NT2/D1 (cell line): ENCODE data around the gene CREB3L2.

Source experiments
- DNase-seq: peaks from one replicate; pipeline ENCODE4 v3.0.0-alpha.2; 2011; ENCODE audit warnings: low read depth, low spot score
- H3K27me3 ChIP-seq: 2 replicates; pipeline ENCODE4 v1.6.0; 2011; ENCODE audit warnings: mild to moderate bottlenecking; ENCODE audit not compliant: insufficient read length, insufficient read depth
- H3K36me3 ChIP-seq: 2 replicates; pipeline ENCODE4 v1.6.1; 2011; ENCODE audit warnings: mild to moderate bottlenecking, low read length, mixed read lengths; ENCODE audit not compliant: insufficient read depth, insufficient read length
- H3K4me1 ChIP-seq: 2 replicates; pipeline ENCODE4 v1.5.1; 2011; ENCODE audit not compliant: insufficient read depth, insufficient read length
- H3K4me3 ChIP-seq: 2 replicates; pipeline ENCODE4 v1.5.1; 2011; ENCODE audit warnings: low read depth; ENCODE audit not compliant: insufficient read length
- H3K9ac ChIP-seq: 2 replicates; pipeline ENCODE4 v1.6.0; 2011; ENCODE audit warnings: low read depth; ENCODE audit not compliant: insufficient read length
- H3K9me3 ChIP-seq: 2 replicates; pipeline ENCODE4 v1.5.1; 2011; ENCODE audit warnings: mild to moderate bottlenecking, low read length; ENCODE audit not compliant: insufficient read depth
- SUZ12 ChIP-seq: IDR thresholded peaks from 2 replicates; pipeline ENCODE4 v1.6.1; 2011; ENCODE audit not compliant: insufficient read length, insufficient read depth; ENCODE audit errors: extremely low read depth
- YY1 ChIP-seq: IDR thresholded peaks from 2 replicates; pipeline ENCODE4 v1.6.1; 2011; ENCODE audit not compliant: insufficient read length, insufficient read depth
- ZNF274 ChIP-seq: IDR thresholded peaks from 2 replicates; pipeline ENCODE4 v1.6.1; 2011; ENCODE audit warnings: mild to moderate bottlenecking, low read depth, low read length

CREB3L2 gene

DNA sequence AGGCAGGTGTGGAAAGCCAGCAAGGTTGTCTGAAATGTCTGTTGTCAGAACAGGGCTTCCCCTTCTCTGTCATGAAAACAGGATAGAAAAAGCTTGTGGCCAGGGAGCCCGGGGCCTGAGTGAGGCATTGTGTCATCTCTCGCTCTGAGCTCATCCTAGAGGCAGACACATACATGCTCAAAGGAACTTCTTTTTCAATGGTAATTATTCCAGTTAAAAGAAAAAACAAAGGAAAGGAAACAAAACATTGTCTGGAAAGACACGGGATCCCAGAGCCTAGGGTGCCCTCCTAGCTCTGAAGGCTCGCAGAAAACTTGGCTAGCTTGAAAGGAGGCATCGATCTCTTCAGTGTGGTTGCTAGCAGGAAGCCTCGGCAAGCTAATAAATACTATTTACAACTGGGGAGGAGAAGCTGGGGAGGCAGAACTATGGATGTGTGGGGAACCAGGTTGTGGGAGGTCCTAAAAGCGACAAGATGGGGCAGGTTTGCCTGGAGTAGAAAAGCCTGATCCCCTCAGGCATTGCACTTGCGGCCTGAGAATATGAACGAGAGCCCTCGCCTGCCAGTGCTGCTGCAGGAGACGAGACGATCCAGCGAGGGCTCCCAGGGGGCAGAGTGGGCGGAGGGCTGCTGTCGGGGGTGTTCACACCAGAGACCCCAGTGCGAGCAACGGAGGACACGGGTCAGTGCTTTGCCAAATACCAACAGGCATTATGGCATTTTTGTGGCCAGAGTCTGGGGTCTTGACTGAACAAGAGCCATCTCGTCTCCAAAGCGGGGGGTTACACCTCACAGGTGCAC is 122.3 kb downstream of the CREB3L2 start:
- Histone ChIP-seq H3K9ac (peak overlapping the region; percentile 57), H3K9me3 (no peaks in the 10 kb centered on the region), H3K4me3 (no peak overlapping the region), H3K36me3 (peaks cover 36% of the 10 kb centered on the region), H3K27me3 (no peaks in the 10 kb centered on the region), H3K4me1 (peaks cover 8% of the 10 kb centered on the region)
- TF ChIP-seq YY1 = no peak
- no peak for TF ChIP-seq ZNF274
- no peak for TF ChIP-seq SUZ12
- DNase-seq = peak; percentile 79

DNA sequence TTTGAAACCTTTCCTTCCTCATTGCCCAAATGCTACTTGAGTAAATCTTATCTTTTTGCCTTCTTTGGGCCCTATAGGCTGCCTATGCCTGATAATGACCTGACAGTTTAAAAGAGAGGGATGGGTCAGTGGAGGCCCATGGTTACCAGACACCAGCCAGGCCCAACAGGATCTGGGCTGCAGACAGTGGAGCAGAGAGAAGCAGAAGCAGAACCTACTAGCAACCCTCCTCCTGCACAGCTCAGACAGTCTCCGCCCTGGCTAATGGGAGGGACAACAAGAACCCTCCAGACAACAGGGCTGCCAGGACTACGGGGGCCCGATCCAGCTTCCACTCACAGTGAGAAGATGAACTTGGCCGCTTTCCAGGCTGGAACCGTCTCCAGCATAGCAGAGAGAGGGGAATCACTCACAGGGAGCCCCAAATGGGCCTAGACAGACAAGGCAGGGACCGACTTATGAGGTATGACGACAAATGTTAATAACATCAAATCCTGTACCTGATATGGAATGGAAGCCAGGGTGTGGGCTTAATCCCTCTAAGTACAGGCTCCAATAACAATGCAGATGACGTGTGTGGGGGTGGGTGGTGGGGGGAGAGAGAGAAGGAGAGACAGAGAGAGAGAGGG is 123.4 kb downstream of the CREB3L2 start:
- H3K4me1 ChIP-seq = peaks cover 8% of the 10 kb centered on the region
- no peak overlapping the region for H3K4me3 ChIP-seq
- no peak for DNase-seq

DNA sequence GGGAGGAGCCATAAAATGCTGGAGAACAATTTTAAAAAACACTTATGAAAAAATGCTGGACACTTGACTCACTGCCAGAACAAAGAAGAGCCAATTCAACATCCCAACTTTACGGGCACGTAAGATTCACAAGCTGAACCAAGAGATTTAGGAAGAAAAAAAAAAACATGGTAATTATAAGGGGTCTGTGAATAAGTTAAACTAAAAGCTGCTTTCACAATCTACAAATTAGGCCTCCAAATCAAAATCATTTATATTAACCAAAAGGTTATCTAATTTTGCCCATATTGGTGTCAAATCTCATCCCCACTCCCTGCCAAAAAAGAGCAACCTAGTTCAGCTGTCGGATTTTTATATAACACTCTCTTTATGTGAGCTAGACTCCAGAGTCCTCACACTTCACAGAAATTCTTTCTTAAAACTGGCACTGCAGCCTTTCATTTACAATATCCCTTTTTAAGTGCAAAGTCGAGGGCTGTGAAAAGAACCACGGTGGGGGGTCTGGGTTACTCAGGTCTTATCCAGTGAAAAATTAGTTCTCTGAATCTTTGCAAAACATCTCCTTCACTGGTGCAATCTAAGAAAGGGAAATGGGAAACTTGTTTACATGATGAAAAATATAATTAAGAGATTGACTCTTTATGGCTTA is 124.7 kb downstream of the CREB3L2 start:
- no peaks in the 10 kb centered on the region for H3K27me3 ChIP-seq
- peaks cover 31% of the 10 kb centered on the region for H3K36me3 ChIP-seq
- TF ChIP-seq YY1 (no peak), ZNF274 (no peak), SUZ12 (no peak)
- DNase-seq = no peak
- H3K4me1 ChIP-seq = peaks cover 8% of the 10 kb centered on the region
- H3K4me3 ChIP-seq = no peak overlapping the region
- H3K9me3 ChIP-seq = no peaks in the 10 kb centered on the region
- no peak overlapping the region for H3K9ac ChIP-seq

More for the DNA sequence above, 123.4 kb downstream of the CREB3L2 start:
- peaks cover 29% of the 10 kb centered on the region for H3K36me3 ChIP-seq
- H3K9ac ChIP-seq = no peak overlapping the region
- H3K27me3 ChIP-seq = no peaks in the 10 kb centered on the region
- TF ChIP-seq YY1 = no peak
- H3K9me3 ChIP-seq = no peaks in the 10 kb centered on the region

DNA sequence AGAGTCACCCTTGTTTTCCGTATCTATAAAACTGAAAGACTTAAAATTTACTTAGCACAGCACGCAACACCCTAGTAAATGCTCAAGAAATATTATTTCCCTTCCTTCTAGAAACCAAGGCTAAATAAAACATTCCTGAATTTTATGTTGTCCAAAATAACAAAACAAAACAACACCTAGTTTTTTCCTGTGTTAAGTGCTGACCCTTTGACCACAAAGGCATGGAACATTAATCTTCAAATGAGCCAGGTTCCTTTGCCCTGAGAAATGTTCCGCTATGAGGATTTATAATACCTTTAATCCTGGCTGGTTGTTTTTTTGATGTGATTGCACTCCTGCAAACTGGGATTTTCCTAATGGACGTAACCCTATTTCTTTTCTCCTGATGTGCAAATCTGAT is 126.1 kb downstream of the CREB3L2 start:
- H3K9ac ChIP-seq = no peak overlapping the region
- H3K36me3 ChIP-seq = peaks cover 22% of the 10 kb centered on the region
- peaks cover 8% of the 10 kb centered on the region for H3K4me1 ChIP-seq
- no peak overlapping the region for H3K4me3 ChIP-seq
- DNase-seq = no peak
- no peak for TF ChIP-seq ZNF274
- TF ChIP-seq SUZ12 = no peak
- TF ChIP-seq YY1 = no peak
- no peaks in the 10 kb centered on the region for H3K9me3 ChIP-seq
- H3K27me3 ChIP-seq = no peaks in the 10 kb centered on the region

DNA sequence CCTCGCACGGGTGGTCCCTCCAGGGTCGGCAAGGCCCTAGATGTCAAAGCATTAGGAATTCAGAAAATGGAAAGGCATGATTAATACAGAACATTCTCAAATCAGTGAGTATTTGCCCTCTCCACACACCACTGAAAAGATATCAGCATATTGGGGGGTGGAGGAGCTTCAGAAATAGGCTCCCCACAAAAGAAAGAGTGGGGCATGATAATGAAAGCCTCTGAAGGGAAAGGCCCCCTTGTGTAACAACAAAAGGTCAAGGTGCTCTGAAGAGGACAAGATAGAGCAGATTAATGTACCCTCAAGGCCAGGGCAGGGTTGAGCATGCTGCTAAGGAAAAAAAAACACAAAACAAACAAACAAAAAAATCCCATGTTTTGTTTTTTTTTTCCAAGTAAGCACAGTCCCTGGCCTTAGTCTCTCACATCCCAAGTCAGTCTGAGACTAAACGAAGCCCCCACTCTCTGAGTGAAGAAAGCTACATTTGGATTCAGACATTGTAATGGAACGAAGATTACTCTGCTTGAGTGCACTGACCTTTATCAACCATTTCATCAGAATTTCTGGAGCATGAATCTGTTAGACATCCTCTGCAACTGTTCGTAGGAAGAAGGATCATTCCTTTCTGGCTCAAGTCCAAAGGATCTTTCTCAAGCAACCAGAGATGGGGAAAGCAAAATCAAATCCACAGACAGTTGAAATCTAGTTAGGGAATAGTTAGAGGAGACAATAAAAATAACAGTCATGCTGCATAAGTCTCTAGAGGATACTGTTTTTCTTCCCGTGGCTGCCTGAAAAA is 127.7 kb downstream of the CREB3L2 start:
- Histone ChIP-seq H3K36me3 (peaks cover 19% of the 10 kb centered on the region), H3K27me3 (no peaks in the 10 kb centered on the region), H3K4me1 (no peaks in the 10 kb centered on the region), H3K4me3 (no peak overlapping the region), H3K9me3 (no peaks in the 10 kb centered on the region), H3K9ac (no peak overlapping the region)
- DNase-seq = no peak
- TF ChIP-seq YY1 (no peak), SUZ12 (no peak), ZNF274 (no peak)

DNA sequence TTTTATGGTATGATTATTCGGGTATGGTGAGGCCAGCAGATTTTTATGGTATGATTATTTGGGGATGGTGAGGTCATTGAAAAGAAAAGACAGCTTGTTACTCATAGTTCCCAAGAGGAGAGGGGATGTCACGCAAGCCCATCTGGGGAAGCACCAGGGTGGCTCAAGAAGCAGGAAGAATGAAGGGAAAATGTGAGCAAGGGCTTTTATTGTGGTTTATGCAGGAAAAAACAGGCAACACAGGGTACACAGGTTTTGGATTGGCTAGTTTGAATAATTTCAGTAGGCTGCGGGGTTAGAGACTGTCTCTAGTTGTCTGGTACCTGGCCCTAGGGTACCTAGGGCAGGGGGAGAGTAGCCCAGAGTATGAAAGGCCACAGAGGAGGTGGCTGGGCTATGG is 128.4 kb downstream of the CREB3L2 start:
- Histone ChIP-seq H3K9me3 (no peaks in the 10 kb centered on the region), H3K36me3 (peaks cover 17% of the 10 kb centered on the region), H3K4me1 (no peaks in the 10 kb centered on the region), H3K27me3 (no peaks in the 10 kb centered on the region), H3K4me3 (no peak overlapping the region), H3K9ac (no peak overlapping the region)
- TF ChIP-seq YY1 = no peak
- no peak for DNase-seq
